Measurements from ENCODE around the gene UNC79.

UNC79 gene

GRCh38 chr14:93714605-93715004, 283.9 kb downstream of the UNC79 start:
- H3K23ac ChIP-seq (ENCODE audit: low read length in 2 of 2), result no peak overlapping the region
- no peak overlapping the region for H3K18ac ChIP-seq (ENCODE audit: low read depth in 1 of 2, low read length in 2 of 2)
- H3K4me1 ChIP-seq (ENCODE audit: control insufficient read depth, insufficient read depth, low read depth, low read length), result no peaks in the 10 kb centered on the region
- H2BK12ac ChIP-seq (ENCODE audit: low read length in 2 of 2), result no peak overlapping the region
- no peak overlapping the region for H3K9ac ChIP-seq (ENCODE audit: low read length)
- H3K14ac ChIP-seq (ENCODE audit: low read length in 2 of 2), result no peak overlapping the region
- H3K27ac ChIP-seq (ENCODE audit: low read length, poor library complexity, severe bottlenecking), result no peak overlapping the region
- H2AK5ac ChIP-seq (ENCODE audit: low read length, severe bottlenecking), result no peak overlapping the region
- WGBS, result 66% methylated on average over 7 of the region's 7 CpGs
- no peak for DNase-seq
- no peak overlapping the region for H3K4ac ChIP-seq (ENCODE audit: low read depth in 1 of 2, low read length in 2 of 2)
- H4K91ac ChIP-seq (ENCODE audit: low read length), result no peak overlapping the region
- peaks cover 0 to 11% of the 10 kb centered on the region in 2 experiments for H3K27me3 ChIP-seq (ENCODE audit: control insufficient read depth in 1 of 2, insufficient read depth in 1 of 2, low read length in 2 of 2)
- no peak overlapping the region for H2AFZ ChIP-seq (ENCODE audit: low read depth, low read length)
- no peak overlapping the region for H4K8ac ChIP-seq (ENCODE audit: low read length)
- H2BK120ac ChIP-seq (ENCODE audit: low read depth, low read length), result no peak overlapping the region
- H3K9me3 ChIP-seq (ENCODE audit: control insufficient read depth, low read length), result no peaks in the 10 kb centered on the region
- no peaks in the 10 kb centered on the region for H3K79me1 ChIP-seq (replicated peaks; ENCODE audit: low read length, poor library complexity, severe bottlenecking)
- no peak overlapping the region for H3K4me3 ChIP-seq (ENCODE audit: insufficient read depth in 1 of 2, low read depth in 1 of 2, low read length in 2 of 2)
- H3K36me3 ChIP-seq (ENCODE audit: control insufficient read depth in 1 of 2, insufficient read depth in 2 of 2, low read depth in 1 of 2, low read length in 2 of 2), result no peaks in the 10 kb centered on the region
- no peak overlapping the region for H3K4me2 ChIP-seq (ENCODE audit: low read length, poor library complexity, severe bottlenecking)
- no peak overlapping the region for H2BK15ac ChIP-seq (ENCODE audit: low read depth, poor library complexity, severe bottlenecking)
- H2BK5ac ChIP-seq (ENCODE audit: low read depth, low read length, poor library complexity, severe bottlenecking), result no peak overlapping the region

GRCh38 chr14:93715279-93715927, 284.7 kb downstream of the UNC79 start:
- H3K4me1 ChIP-seq (ENCODE audit: control insufficient read depth, insufficient read depth, low read depth, low read length), result no peaks in the 10 kb centered on the region
- peaks cover 0 to 11% of the 10 kb centered on the region in 2 experiments for H3K27me3 ChIP-seq (ENCODE audit: control insufficient read depth in 1 of 2, insufficient read depth in 1 of 2, low read length in 2 of 2)
- WGBS, result 69% methylated on average over 13 of the region's 13 CpGs
- no peak overlapping the region for H2AFZ ChIP-seq (ENCODE audit: low read depth, low read length)
- H2BK5ac ChIP-seq (ENCODE audit: low read depth, low read length, poor library complexity, severe bottlenecking), result no peak overlapping the region
- no peak overlapping the region for H3K4me3 ChIP-seq (ENCODE audit: insufficient read depth in 1 of 2, low read depth in 1 of 2, low read length in 2 of 2)
- no peaks in the 10 kb centered on the region for H3K36me3 ChIP-seq (ENCODE audit: control insufficient read depth in 1 of 2, insufficient read depth in 2 of 2, low read depth in 1 of 2, low read length in 2 of 2)
- no peak overlapping the region for H3K9ac ChIP-seq (ENCODE audit: low read length)
- no peak overlapping the region for H4K8ac ChIP-seq (ENCODE audit: low read length)
- H2AK5ac ChIP-seq (ENCODE audit: low read length, severe bottlenecking), result no peak overlapping the region
- H3K79me1 ChIP-seq (replicated peaks; ENCODE audit: low read length, poor library complexity, severe bottlenecking), result no peaks in the 10 kb centered on the region
- H3K4ac ChIP-seq (ENCODE audit: low read depth in 1 of 2, low read length in 2 of 2), result no peak overlapping the region
- no peak overlapping the region for H3K14ac ChIP-seq (ENCODE audit: low read length in 2 of 2)
- no peak overlapping the region for H3K18ac ChIP-seq (ENCODE audit: low read depth in 1 of 2, low read length in 2 of 2)
- no peak overlapping the region for H3K27ac ChIP-seq (ENCODE audit: low read length, poor library complexity, severe bottlenecking)
- H3K23ac ChIP-seq (ENCODE audit: low read length in 2 of 2), result no peak overlapping the region
- H3K9me3 ChIP-seq (ENCODE audit: control insufficient read depth, low read length), result no peaks in the 10 kb centered on the region
- H3K4me2 ChIP-seq (ENCODE audit: low read length, poor library complexity, severe bottlenecking), result no peak overlapping the region
- H2BK12ac ChIP-seq (ENCODE audit: low read length in 2 of 2), result no peak overlapping the region
- no peak overlapping the region for H4K91ac ChIP-seq (ENCODE audit: low read length)
- H2BK120ac ChIP-seq (ENCODE audit: low read depth, low read length), result no peak overlapping the region
- no peak for DNase-seq
- H2BK15ac ChIP-seq (ENCODE audit: low read depth, poor library complexity, severe bottlenecking), result no peak overlapping the region

GRCh38 chr14:93716002-93716745, 285.4 kb downstream of the UNC79 start:
- no peak overlapping the region for H4K91ac ChIP-seq (ENCODE audit: low read length)
- H3K27ac ChIP-seq (ENCODE audit: low read length, poor library complexity, severe bottlenecking), result no peak overlapping the region
- peaks cover 0 to 11% of the 10 kb centered on the region in 2 experiments for H3K27me3 ChIP-seq (ENCODE audit: control insufficient read depth in 1 of 2, insufficient read depth in 1 of 2, low read length in 2 of 2)
- no peak overlapping the region for H4K8ac ChIP-seq (ENCODE audit: low read length)
- no peak overlapping the region for H2BK5ac ChIP-seq (ENCODE audit: low read depth, low read length, poor library complexity, severe bottlenecking)
- no peak overlapping the region for H2BK12ac ChIP-seq (ENCODE audit: low read length in 2 of 2)
- H3K4me3 ChIP-seq (ENCODE audit: insufficient read depth in 1 of 2, low read depth in 1 of 2, low read length in 2 of 2), result no peak overlapping the region
- H3K9ac ChIP-seq (ENCODE audit: low read length), result no peak overlapping the region
- no peak overlapping the region for H3K18ac ChIP-seq (ENCODE audit: low read depth in 1 of 2, low read length in 2 of 2)
- no peak overlapping the region for H3K23ac ChIP-seq (ENCODE audit: low read length in 2 of 2)
- no peak overlapping the region for H2BK15ac ChIP-seq (ENCODE audit: low read depth, poor library complexity, severe bottlenecking)
- no peaks in the 10 kb centered on the region for H3K79me1 ChIP-seq (replicated peaks; ENCODE audit: low read length, poor library complexity, severe bottlenecking)
- no peak overlapping the region for H2BK120ac ChIP-seq (ENCODE audit: low read depth, low read length)
- H2AFZ ChIP-seq (ENCODE audit: low read depth, low read length), result no peak overlapping the region
- no peak overlapping the region for H3K4me2 ChIP-seq (ENCODE audit: low read length, poor library complexity, severe bottlenecking)
- DNase-seq, result no peak
- no peak overlapping the region for H2AK5ac ChIP-seq (ENCODE audit: low read length, severe bottlenecking)
- 86% methylated on average over 8 of the region's 8 CpGs for WGBS
- H3K4ac ChIP-seq (ENCODE audit: low read depth in 1 of 2, low read length in 2 of 2), result no peak overlapping the region
- H3K9me3 ChIP-seq (ENCODE audit: control insufficient read depth, low read length), result no peaks in the 10 kb centered on the region
- no peaks in the 10 kb centered on the region for H3K36me3 ChIP-seq (ENCODE audit: control insufficient read depth in 1 of 2, insufficient read depth in 2 of 2, low read depth in 1 of 2, low read length in 2 of 2)
- no peak overlapping the region for H3K14ac ChIP-seq (ENCODE audit: low read length in 2 of 2)
- no peaks in the 10 kb centered on the region for H3K4me1 ChIP-seq (ENCODE audit: control insufficient read depth, insufficient read depth, low read depth, low read length)

GRCh38 chr14:93716746-93717667, 286.3 kb downstream of the UNC79 start:
- Histone ChIP-seq H2BK15ac (ENCODE audit: low read depth, poor library complexity, severe bottlenecking) (no peak overlapping the region), H3K4ac (ENCODE audit: low read depth in 1 of 2, low read length in 2 of 2) (no peak overlapping the region), H2AFZ (ENCODE audit: low read depth, low read length) (no peak overlapping the region), H3K36me3 (ENCODE audit: control insufficient read depth in 1 of 2, insufficient read depth in 2 of 2, low read depth in 1 of 2, low read length in 2 of 2) (no peaks in the 10 kb centered on the region), H3K4me2 (ENCODE audit: low read length, poor library complexity, severe bottlenecking) (no peak overlapping the region), H4K8ac (ENCODE audit: low read length) (no peak overlapping the region), H3K4me1 (ENCODE audit: control insufficient read depth, insufficient read depth, low read depth, low read length) (no peaks in the 10 kb centered on the region), H3K9ac (ENCODE audit: low read length) (no peak overlapping the region), H3K27ac (ENCODE audit: low read length, poor library complexity, severe bottlenecking) (no peak overlapping the region), H3K14ac (ENCODE audit: low read length in 2 of 2) (no peak overlapping the region), H4K91ac (ENCODE audit: low read length) (no peak overlapping the region), H2AK5ac (ENCODE audit: low read length, severe bottlenecking) (no peak overlapping the region), H3K23ac (ENCODE audit: low read length in 2 of 2) (no peak overlapping the region), H2BK120ac (ENCODE audit: low read depth, low read length) (no peak overlapping the region), H3K9me3 (ENCODE audit: control insufficient read depth, low read length) (no peaks in the 10 kb centered on the region), H2BK12ac (ENCODE audit: low read length in 2 of 2) (no peak overlapping the region), H3K27me3 (ENCODE audit: control insufficient read depth in 1 of 2, insufficient read depth in 1 of 2, low read length in 2 of 2) (peaks cover 0 to 11% of the 10 kb centered on the region in 2 experiments), H2BK5ac (ENCODE audit: low read depth, low read length, poor library complexity, severe bottlenecking) (no peak overlapping the region), H3K18ac (ENCODE audit: low read depth in 1 of 2, low read length in 2 of 2) (no peak overlapping the region), H3K4me3 (ENCODE audit: insufficient read depth in 1 of 2, low read depth in 1 of 2, low read length in 2 of 2) (no peak overlapping the region), H3K79me1 (replicated peaks; ENCODE audit: low read length, poor library complexity, severe bottlenecking) (no peaks in the 10 kb centered on the region)
- no peak for DNase-seq
- WGBS, result 86% methylated on average over 13 of the region's 14 CpGs

Data from mesenchymal stem cell (in vitro differentiated cells and primary cell).